CD14-positive monocyte (primary cell): Measurements from ENCODE around the gene EMSY. TPM values are rescaled to one million over a fixed set of nuclear protein-coding genes. Genes with fewer than 3 reads are reported as not detected.

Experiments used
- DNase-seq, 3 donors: peaks; one replicate each; pipeline ENCODE4 v3.0.0-alpha.2; 2011 to 2022
- H2AFZ ChIP-seq: 2 replicates; pipeline ENCODE4 v1.6.0; 2012; ENCODE audit warnings: mild to moderate bottlenecking, low read depth, low read length, inconsistent platforms; ENCODE audit not compliant: insufficient read depth, poor library complexity, severe bottlenecking
- H3K27ac ChIP-seq, 2 donors: 1 replicate in 1 of 2; 2 replicates in 1 of 2; pipeline ENCODE4 v1.5.1; 2012 to 2013; ENCODE audit warnings: low read length in 2 of 2, control low read depth in 1 of 2, inconsistent platforms in 1 of 2, low read depth in 1 of 2, mild to moderate bottlenecking in 1 of 2
- H3K27me3 ChIP-seq, 2 donors: one replicate each; pipeline versions ENCODE4 v1.6.0 to v1.6.1; 2011 to 2013; ENCODE audit warnings: low read length in 2 of 2; ENCODE audit not compliant: control insufficient read depth in 2 of 2, insufficient read depth in 2 of 2
- H3K36me3 ChIP-seq, 2 donors: replicated peaks in 1 of 2; 1 replicate in 1 of 2; 2 replicates in 1 of 2; pipeline versions ENCODE4 v1.5.1 to v1.6.1; 2012 to 2013; ENCODE audit warnings: low read length in 2 of 2, control low read depth in 1 of 2, inconsistent platforms in 1 of 2, mild to moderate bottlenecking in 1 of 2; ENCODE audit not compliant: insufficient read depth in 2 of 2, control insufficient read depth in 1 of 2
- H3K4me1 ChIP-seq, 2 donors: 1 replicate in 1 of 2; 2 replicates in 1 of 2; pipeline versions ENCODE4 v1.5.1 to v1.6.1; 2012 to 2013; ENCODE audit warnings: low read length in 2 of 2, control low read depth in 1 of 2, inconsistent platforms in 1 of 2, mild to moderate bottlenecking in 1 of 2, moderate library complexity in 1 of 2; ENCODE audit not compliant: insufficient read depth in 2 of 2, control insufficient read depth in 1 of 2
- H3K4me2 ChIP-seq: replicated peaks from 2 replicates; pipeline ENCODE3; 2012; ENCODE audit warnings: low read length, moderate library complexity, mild to moderate bottlenecking; ENCODE audit not compliant: poor library complexity, severe bottlenecking; ENCODE audit errors: extremely low read depth
- H3K4me3 ChIP-seq, 3 experiments: fragments of 200-600 bp in 1 of 3; sonication (generic) in 1 of 3; replicated peaks in 1 of 3; 1 replicate in 2 of 3; 2 replicates in 1 of 3; pipeline ENCODE4 v1.5.1; 2011 to 2013; ENCODE audit warnings: low read length in 3 of 3, mild to moderate bottlenecking in 3 of 3, control low read depth in 2 of 3, low read depth in 2 of 3, inconsistent platforms in 1 of 3, moderate library complexity in 1 of 3
- H3K79me2 ChIP-seq: 2 replicates; pipeline ENCODE4 v1.6.0; 2012; ENCODE audit warnings: mild to moderate bottlenecking, control low read depth, inconsistent platforms, low read length, moderate library complexity; ENCODE audit not compliant: insufficient read depth
- H3K9ac ChIP-seq: 2 replicates; pipeline ENCODE4 v1.6.0; 2017; ENCODE audit warnings: low read length, mild to moderate bottlenecking; ENCODE audit not compliant: insufficient read depth, poor library complexity, severe bottlenecking
- H3K9me3 ChIP-seq, 2 donors: replicated peaks in 1 of 2; 1 replicate in 1 of 2; 2 replicates in 1 of 2; pipeline versions ENCODE4 v1.5.1 to v1.6.1; 2012 to 2013; ENCODE audit warnings: low read length in 2 of 2, control low read depth in 1 of 2; ENCODE audit not compliant: control insufficient read depth in 1 of 2, insufficient read depth in 1 of 2
- H4K20me1 ChIP-seq: 2 replicates; pipeline ENCODE4 v1.6.0; 2012; ENCODE audit warnings: mild to moderate bottlenecking, low read length, control low read depth, moderate library complexity; ENCODE audit not compliant: insufficient read depth
- H3K27ac Mint-ChIP-seq, 7 donors: one replicate each; pipeline ENCODE4 v1.8.0; 2020; ENCODE audit warnings: mild to moderate bottlenecking in 7 of 7, mixed read lengths in 7 of 7, moderate library complexity in 6 of 7, inconsistent platforms in 2 of 7
- H3K27me3 Mint-ChIP-seq, 3 donors: one replicate each; pipeline ENCODE4 v1.8.0; 2021 to 2022; ENCODE audit warnings: low read depth in 3 of 3, mild to moderate bottlenecking in 3 of 3, mixed read lengths in 3 of 3, moderate library complexity in 3 of 3, inconsistent platforms in 1 of 3
- H3K36me3 Mint-ChIP-seq, 2 donors: one replicate each; pipeline ENCODE4 v1.8.0; 2020; ENCODE audit warnings: mixed read lengths in 2 of 2, inconsistent platforms in 1 of 2, mild to moderate bottlenecking in 1 of 2
- H3K4me1 Mint-ChIP-seq: one replicate; pipeline ENCODE4 v1.8.0; 2020; ENCODE audit warnings: mild to moderate bottlenecking, mixed read lengths
- H3K4me3 Mint-ChIP-seq, 2 donors: one replicate each; pipeline ENCODE4 v1.8.0; 2020; ENCODE audit warnings: mild to moderate bottlenecking in 2 of 2, mixed read lengths in 2 of 2, moderate library complexity in 1 of 2
- H3K9me3 Mint-ChIP-seq, 7 donors: one replicate each; pipeline ENCODE4 v1.8.0; 2020 to 2022; ENCODE audit warnings: mixed read lengths in 7 of 7, mild to moderate bottlenecking in 6 of 7, moderate library complexity in 6 of 7, inconsistent platforms in 2 of 7
- CTCF ChIP-seq: fragments of 200-600 bp; IDR thresholded peaks from one replicate; pipeline ENCODE4 v1.8.0; 2022; ENCODE audit warnings: antibody characterized with exemption, mild to moderate bottlenecking
- intact Hi-C, 2 donors: fragments of 100-400 bp; cut with micrococcal nuclease; formaldehyde crosslinking; loops; one replicate each; pipeline versions ENCODE4 v1.15.0 to v1.15.1; 2023
- polyA plus RNA-seq, 3 donors: library from polyadenylated mRNA; depleted of rRNA in 1 of 3; unstranded in 2 of 3; stranded (reverse) in 1 of 3; fragments of 300-500 nt in 2 of 3; fragments of >200 nt in 1 of 3; fragmentation: Illumina TruSeq in 2 of 3; gene quantifications; 1 replicate in 2 of 3; 2 replicates in 1 of 3; pipeline ENCODE4 v1.2.3, GENCODE V29; 2012 to 2021

The EMSY gene
- polyA plus RNA-seq, 3 donors = 9.2 to 31.3 (median 9.4) TPM

GRCh38 chr11:76469141-76469540, 24.3 kb downstream of the EMSY start:
- no peaks in the 10 kb centered on the region for H3K4me1 Mint-ChIP-seq
- Histone ChIP-seq H3K9me3 (no peaks in the 10 kb centered on the region), H3K4me3 (no peak overlapping the region), H3K4me2 (no peak overlapping the region), H3K36me3 (peaks cover 62 to 97% of the 10 kb centered on the region in 2 donors), H3K27me3 (no peaks in the 10 kb centered on the region), H3K27ac (no peak overlapping the region), H4K20me1 (peaks cover 3% of the 10 kb centered on the region), H3K4me1 (no peaks in the 10 kb centered on the region), H2AFZ (no peak overlapping the region), H3K9ac (no peak overlapping the region), H3K79me2 (no peaks in the 10 kb centered on the region)
- peaks cover 73 to 75% of the 10 kb centered on the region in 2 donors for H3K36me3 Mint-ChIP-seq
- no peak overlapping the region for H3K27ac Mint-ChIP-seq
- no peaks in the 10 kb centered on the region for H3K9me3 Mint-ChIP-seq
- H3K4me3 Mint-ChIP-seq = no peak overlapping the region
- no peak for DNase-seq
- intact Hi-C loops = no loop called here
- no peaks in the 10 kb centered on the region for H3K27me3 Mint-ChIP-seq
- TF ChIP-seq CTCF = no peak

GRCh38 chr11:76471382-76471781, 26.6 kb downstream of the EMSY start:
- H4K20me1 ChIP-seq = peaks cover 3% of the 10 kb centered on the region
- no peak overlapping the region for H3K27ac ChIP-seq
- no peaks in the 10 kb centered on the region for H3K4me1 ChIP-seq
- H3K27ac Mint-ChIP-seq = no peak overlapping the region
- H3K9me3 Mint-ChIP-seq = no peaks in the 10 kb centered on the region
- no peak overlapping the region for H3K9ac ChIP-seq
- no peaks in the 10 kb centered on the region for H3K4me1 Mint-ChIP-seq
- peaks cover 70 to 71% of the 10 kb centered on the region in 2 donors for H3K36me3 Mint-ChIP-seq
- no peak overlapping the region for H3K4me3 Mint-ChIP-seq
- H2AFZ ChIP-seq = no peak overlapping the region
- no peaks in the 10 kb centered on the region for H3K27me3 Mint-ChIP-seq
- H3K79me2 ChIP-seq = no peaks in the 10 kb centered on the region
- peaks cover 71 to 97% of the 10 kb centered on the region in 2 donors for H3K36me3 ChIP-seq
- DNase-seq = no peak
- H3K4me3 ChIP-seq = no peak overlapping the region
- H3K9me3 ChIP-seq = no peaks in the 10 kb centered on the region
- intact Hi-C loops = no loop called here
- H3K4me2 ChIP-seq = no peak overlapping the region
- TF ChIP-seq CTCF = no peak
- H3K27me3 ChIP-seq = no peaks in the 10 kb centered on the region
